Erythroblast (primary cell): ENCODE measurements around the gene NPFF.

Source experiments
- GATA1 ChIP-seq: IDR thresholded peaks from 2 replicates; pipeline ENCODE4 v1.6.1; 2011; ENCODE audit warnings: low read depth, mild to moderate bottlenecking, control low read depth, low read length, moderate library complexity
- POLR2A ChIP-seq: IDR thresholded peaks from 2 replicates; pipeline ENCODE4 v1.6.1; 2011; ENCODE audit warnings: mild to moderate bottlenecking, low read length

DNA sequence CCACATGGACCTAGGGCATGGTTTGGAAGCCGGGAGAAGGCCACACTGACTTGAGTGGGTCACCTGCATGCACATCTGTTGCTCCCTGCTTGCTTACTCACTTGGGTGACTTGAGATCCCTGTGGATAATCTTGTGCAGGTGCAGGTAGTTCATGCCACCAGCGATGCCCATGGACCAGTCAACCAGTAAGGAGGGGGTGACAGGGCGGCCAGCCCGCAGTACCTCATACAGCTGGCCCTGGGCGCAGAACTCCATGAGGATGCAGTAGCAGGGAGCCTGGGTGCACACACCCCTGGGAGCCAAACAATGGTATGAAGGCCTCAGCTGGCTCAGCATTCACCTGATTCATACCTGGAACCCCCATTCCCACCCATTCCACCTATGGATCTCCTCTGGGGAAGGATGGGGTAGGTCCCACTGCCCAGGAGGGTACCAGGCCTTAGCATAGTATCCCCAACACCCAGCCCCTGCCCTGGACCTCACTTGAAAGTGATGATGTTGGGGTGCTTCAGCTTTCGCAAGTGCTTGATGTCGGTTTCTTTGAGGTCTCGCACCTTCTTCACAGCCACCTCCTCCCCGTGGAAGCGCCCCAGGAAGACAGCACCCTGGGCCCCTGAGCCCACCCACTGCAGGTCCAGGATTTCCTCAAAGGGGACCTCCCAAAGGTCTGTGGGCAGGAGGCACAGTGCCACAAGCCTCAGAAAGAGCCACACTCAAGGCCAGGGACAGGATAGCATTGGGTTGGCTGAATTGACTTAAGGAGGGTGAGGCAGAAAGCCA, 21.1 kb downstream of the NPFF start:
- no peak for TF ChIP-seq POLR2A
- TF ChIP-seq GATA1, result no peak
